OCI-LY7 (cell line): ENCODE measurements around the gene IFITM2. TPM values are rescaled to one million over a fixed set of nuclear protein-coding genes. Genes with fewer than 3 reads are reported as not detected.

Source experiments
- BruUV-seq: library from RNA; stranded (reverse); fragments of 400-500 nt; replicated peaks from 2 replicates; lab custom pipeline; 2021; lab: Mats Ljungman, UMichigan
- CTCF ChIA-PET: fragments of 300-600 bp; sonication (Branson Sonifier 250); formaldehyde crosslinking; loops from one replicate; lab custom pipeline; 2022; ENCODE audit warnings: antibody characterized with exemption; ENCODE audit not compliant: unreplicated experiment; lab: Charles Lee
- POLR2A ChIA-PET: fragments of 300-600 bp; sonication (Branson Sonifier 250); formaldehyde crosslinking; loops from one replicate; lab custom pipeline; 2022; ENCODE audit warnings: antibody characterized with exemption; lab: Charles Lee
- DNase-seq: peaks from one replicate; pipeline ENCODE4 v3.0.0-alpha.2; 2015; ENCODE audit warnings: low spot score
- H2AFZ ChIP-seq: fragments of 200-600 bp; sonication (generic), shearing (Covaris generic); 2 replicates; pipeline ENCODE4 v1.6.1; 2014; ENCODE audit warnings: mild to moderate bottlenecking, antibody characterized with exemption, low read length, moderate library complexity
- H3K27ac ChIP-seq: fragments of 200-600 bp; sonication (generic); 2 replicates; pipeline ENCODE4 v1.5.1; 2014; ENCODE audit warnings: mixed run types, low read depth, mild to moderate bottlenecking, moderate library complexity, low read length, inconsistent platforms; ENCODE audit not compliant: poor library complexity, severe bottlenecking
- H3K36me3 ChIP-seq: fragments of 200-600 bp; sonication (generic); 2 replicates; pipeline ENCODE4 v1.6.1; 2014; ENCODE audit warnings: mild to moderate bottlenecking, antibody characterized with exemption, low read length, moderate library complexity, mixed read lengths; ENCODE audit not compliant: insufficient read depth
- H3K4me1 ChIP-seq: fragments of 200-600 bp; sonication (generic); 2 replicates; pipeline ENCODE4 v1.5.1; 2014; ENCODE audit warnings: mild to moderate bottlenecking, low read length; ENCODE audit not compliant: insufficient read depth, poor library complexity, severe bottlenecking
- H3K4me2 ChIP-seq: fragments of 200-600 bp; sonication (generic); 2 replicates; pipeline ENCODE4 v1.6.1; 2014; ENCODE audit warnings: mild to moderate bottlenecking, low read length
- H3K4me3 ChIP-seq: fragments of 200-600 bp; sonication (generic); 2 replicates; pipeline ENCODE4 v1.5.1; 2014; ENCODE audit warnings: mild to moderate bottlenecking, low read depth, low read length; ENCODE audit not compliant: poor library complexity, severe bottlenecking
- H3K79me2 ChIP-seq: fragments of 200-600 bp; sonication (generic); 2 replicates; pipeline ENCODE4 v1.6.1; 2016; ENCODE audit warnings: low read depth, mild to moderate bottlenecking, low read length, moderate library complexity, mixed read lengths; ENCODE audit not compliant: insufficient read depth
- H3K9me2 ChIP-seq: fragments of 200-600 bp; sonication (generic); 2 replicates; pipeline ENCODE4 v1.6.1; 2016; ENCODE audit warnings: mild to moderate bottlenecking, low read length, mixed read lengths; ENCODE audit not compliant: insufficient read depth
- H3K9me3 ChIP-seq: fragments of 200-600 bp; sonication (generic); 2 replicates; pipeline ENCODE4 v1.6.1; 2014; ENCODE audit warnings: mild to moderate bottlenecking, mixed run types, low read length, mixed read lengths
- H4K20me1 ChIP-seq: fragments of 200-600 bp; sonication (generic); 2 replicates; pipeline ENCODE4 v1.6.1; 2014; ENCODE audit warnings: mild to moderate bottlenecking, antibody characterized with exemption, low read length, moderate library complexity, mixed read lengths; ENCODE audit not compliant: insufficient read depth
- EZH2phosphoT487 ChIP-seq: fragments of 200-600 bp; sonication (generic); IDR thresholded peaks from 2 replicates; pipeline ENCODE4 v1.6.1; 2018; ENCODE audit warnings: low read depth, borderline replicate concordance, mild to moderate bottlenecking, mixed run types, antibody characterized with exemption, low read length, moderate library complexity, mixed read lengths
- intact Hi-C: fragments of 100-400 bp; cut with micrococcal nuclease; formaldehyde crosslinking; loops from one replicate; pipeline ENCODE4 v1.10.0; 2022; ENCODE audit not compliant: unreplicated experiment
- total RNA-seq, 2 experiments: library from RNA; depleted of rRNA in 1 of 2; stranded (reverse); fragments of >200 nt in 1 of 2; shearing (Covaris generic) in 1 of 2; gene quantifications; 2 replicates each; pipeline ENCODE4 v1.2.3, GENCODE V29; 2014 to 2022
- TF ChIP-seq, protein P1 (sequence below): fragments of 200-600 bp; sonication (generic); conservative IDR thresholded peaks from 2 replicates; pipeline ENCODE4 v1.5.1; 2014; ENCODE audit warnings: mild to moderate bottlenecking, antibody characterized with exemption, low read length, moderate library complexity, mixed read lengths

Gene IFITM2
- total RNA-seq, 2 experiments from 2014 or later: 22.1 to 117 TPM

DNA sequence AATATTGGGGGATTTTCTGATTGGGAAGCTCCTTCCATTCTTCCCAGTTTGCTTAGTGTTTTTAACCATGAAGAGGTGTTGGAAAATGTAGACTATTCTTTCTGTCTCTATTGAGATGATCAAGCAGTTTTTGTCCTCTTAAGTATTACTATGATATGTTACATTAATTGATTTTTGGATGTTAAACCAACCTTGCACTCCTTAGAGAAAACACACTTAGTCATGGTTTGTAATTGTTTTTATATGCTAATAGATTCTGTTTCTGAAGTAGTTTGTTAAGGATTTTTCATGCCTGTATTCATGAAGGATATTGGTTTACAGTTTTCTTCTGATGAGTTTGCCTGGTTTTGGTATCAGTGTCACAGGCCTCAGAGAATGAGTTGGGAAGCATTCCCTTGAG lies 31.4 kb upstream of the IFITM2 start:
- no peak overlapping the region for H3K4me3 ChIP-seq
- intact Hi-C loops: no loop called here
- H3K27ac ChIP-seq: no peak overlapping the region
- no peak for DNase-seq
- no peaks in the 10 kb centered on the region for H3K36me3 ChIP-seq
- H3K4me2 ChIP-seq: no peak overlapping the region
- TF ChIP-seq EZH2phosphoT487: no peak
- TF ChIP-seq, protein P1, sequence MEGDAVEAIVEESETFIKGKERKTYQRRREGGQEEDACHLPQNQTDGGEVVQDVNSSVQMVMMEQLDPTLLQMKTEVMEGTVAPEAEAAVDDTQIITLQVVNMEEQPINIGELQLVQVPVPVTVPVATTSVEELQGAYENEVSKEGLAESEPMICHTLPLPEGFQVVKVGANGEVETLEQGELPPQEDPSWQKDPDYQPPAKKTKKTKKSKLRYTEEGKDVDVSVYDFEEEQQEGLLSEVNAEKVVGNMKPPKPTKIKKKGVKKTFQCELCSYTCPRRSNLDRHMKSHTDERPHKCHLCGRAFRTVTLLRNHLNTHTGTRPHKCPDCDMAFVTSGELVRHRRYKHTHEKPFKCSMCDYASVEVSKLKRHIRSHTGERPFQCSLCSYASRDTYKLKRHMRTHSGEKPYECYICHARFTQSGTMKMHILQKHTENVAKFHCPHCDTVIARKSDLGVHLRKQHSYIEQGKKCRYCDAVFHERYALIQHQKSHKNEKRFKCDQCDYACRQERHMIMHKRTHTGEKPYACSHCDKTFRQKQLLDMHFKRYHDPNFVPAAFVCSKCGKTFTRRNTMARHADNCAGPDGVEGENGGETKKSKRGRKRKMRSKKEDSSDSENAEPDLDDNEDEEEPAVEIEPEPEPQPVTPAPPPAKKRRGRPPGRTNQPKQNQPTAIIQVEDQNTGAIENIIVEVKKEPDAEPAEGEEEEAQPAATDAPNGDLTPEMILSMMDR: no peak
- H3K9me2 ChIP-seq: no peaks in the 10 kb centered on the region
- H2AFZ ChIP-seq: no peak overlapping the region
- BruUV-seq: no TSS peak
- H3K79me2 ChIP-seq: no peaks in the 10 kb centered on the region
- peaks cover 5% of the 10 kb centered on the region for H3K4me1 ChIP-seq
- CTCF ChIA-PET: interaction anchor here (0.9 kb wide), 1 partner anchor 24 kb away, joined by 3 read pairs; no protein-coding TSS in a partner anchor
- POLR2A ChIA-PET: interaction anchor here (0.6 kb wide), 4 partner anchors 11 to 235 kb away, joined by 3 read pairs; no protein-coding TSS in a partner anchor
- no peaks in the 10 kb centered on the region for H4K20me1 ChIP-seq
- peaks cover 6% of the 10 kb centered on the region; the same call in 1 of the 2 replicates for H3K9me3 ChIP-seq

DNA sequence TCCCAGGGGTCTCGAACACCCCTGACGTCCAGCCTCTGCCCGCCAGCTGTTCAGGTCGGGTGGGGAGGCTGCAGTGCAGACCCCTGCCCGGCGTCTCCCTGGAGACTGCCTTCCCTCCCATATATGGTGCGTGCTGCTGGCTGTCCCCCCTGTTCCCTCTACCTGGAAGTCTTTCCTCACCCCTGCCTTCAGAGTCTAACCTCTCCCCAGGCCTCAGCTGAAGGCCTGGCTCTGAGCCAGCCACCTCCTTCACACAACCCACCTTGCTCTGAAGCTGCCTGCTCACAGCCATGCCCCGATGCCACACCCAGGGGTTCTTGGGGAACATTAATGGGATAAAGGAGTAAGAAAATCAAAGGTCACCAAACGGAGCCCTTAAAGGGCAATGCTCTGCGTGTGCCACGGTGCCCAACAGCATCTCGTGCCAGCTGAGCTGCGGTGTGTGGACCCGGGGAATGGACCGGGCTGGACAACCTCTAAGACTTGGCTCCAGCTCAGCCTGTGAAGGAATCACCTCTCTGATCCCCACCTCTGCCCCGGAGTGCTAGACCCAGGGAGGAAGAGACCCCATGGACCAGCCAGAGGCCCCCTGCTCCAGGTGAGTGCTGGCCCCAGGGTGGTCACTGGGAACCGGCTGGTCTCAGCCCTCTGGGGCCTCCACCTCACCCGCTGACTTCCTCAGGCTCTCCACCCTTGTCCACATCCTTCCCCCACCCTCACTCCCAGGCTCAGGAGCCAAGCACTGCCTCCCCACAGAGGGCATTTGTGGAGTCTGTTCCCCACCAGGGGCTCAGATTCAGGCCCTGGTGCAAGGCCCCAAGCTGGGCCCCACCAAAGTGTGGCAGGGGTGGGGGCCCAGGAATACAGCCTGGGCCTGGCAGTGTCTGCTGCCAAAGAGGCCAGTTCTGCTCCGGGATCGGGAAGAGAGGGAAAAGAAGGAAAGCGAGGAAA lies 29.3 kb upstream of the IFITM2 start, which contains the start of gene NLRP6:
TSS of gene NLRP6 (plus strand) at position 407 of the 951 bp plus-strand sequence. CDS start at position 570, 163 bp downstream.
- H3K4me1 ChIP-seq: peaks cover 5% of the 10 kb centered on the region
- no peak for DNase-seq
- no peak within 1 kb of the TSS for H3K4me3 ChIP-seq
- no peaks in the 10 kb centered on the region for H3K36me3 ChIP-seq
- H3K27ac ChIP-seq: no peak within 1 kb of the TSS
- BruUV-seq: no TSS peak
- H3K9me3 ChIP-seq: peaks cover 6% of the 10 kb centered on the region; the same call in 1 of the 2 replicates
- H3K4me2 ChIP-seq: no peak within 1 kb of the TSS
- no peaks in the 10 kb centered on the region for H3K79me2 ChIP-seq
- TF ChIP-seq, protein P1: no peak
- TF ChIP-seq EZH2phosphoT487: no peak
- no peaks in the 10 kb centered on the region for H3K9me2 ChIP-seq
- CTCF ChIA-PET: no interaction called here
- H4K20me1 ChIP-seq: no peaks in the 10 kb centered on the region
- intact Hi-C loops: no loop called here
- H2AFZ ChIP-seq: no peak within 1 kb of the TSS
- POLR2A ChIA-PET: no interaction called here
